MM.1S (cell line): ENCODE data around the gene HAGHL.

Source experiments
- DNase-seq: peaks from one replicate; pipeline ENCODE4 v3.0.0-alpha.2; 2015
- H2AFZ ChIP-seq: fragments of 300-600 bp; sonication (generic); 2 replicates; pipeline ENCODE4 v1.6.0; 2016; ENCODE audit warnings: antibody characterized with exemption, low read length
- H3F3A ChIP-seq: fragments of 300-600 bp; sonication (generic); 2 replicates; pipeline ENCODE4 v1.6.1; 2016; ENCODE audit warnings: mild to moderate bottlenecking, antibody characterized with exemption, low read length, moderate library complexity, mixed read lengths; ENCODE audit not compliant: insufficient read depth
- H3K27ac ChIP-seq: fragments of 300-600 bp; sonication (generic); 2 replicates; pipeline ENCODE4 v1.5.1; 2016; ENCODE audit warnings: mild to moderate bottlenecking, low read length
- H3K27me3 ChIP-seq: fragments of 300-600 bp; sonication (generic); replicated peaks from 2 replicates; pipeline ENCODE4 v1.6.0; 2016; ENCODE audit warnings: low read length; ENCODE audit not compliant: insufficient read depth
- H3K36me3 ChIP-seq: fragments of 300-600 bp; sonication (generic); replicated peaks from 2 replicates; pipeline ENCODE4 v1.6.1; 2016; ENCODE audit warnings: mild to moderate bottlenecking, low read length, mixed read lengths; ENCODE audit not compliant: insufficient read depth
- H3K4me1 ChIP-seq: fragments of 300-600 bp; sonication (generic); 2 replicates; pipeline ENCODE4 v1.6.1; 2016; ENCODE audit warnings: low read length, mixed read lengths
- H3K4me2 ChIP-seq: fragments of 300-600 bp; sonication (generic); 2 replicates; pipeline ENCODE4 v1.6.0; 2016; ENCODE audit warnings: low read depth, low read length
- H3K4me3 ChIP-seq: fragments of 300-600 bp; sonication (generic); 2 replicates; pipeline ENCODE4 v1.5.1; 2016; ENCODE audit warnings: low read length, mixed read lengths
- H3K79me2 ChIP-seq: fragments of 300-600 bp; sonication (generic); 2 replicates; pipeline ENCODE4 v1.6.1; 2016; ENCODE audit warnings: mixed run types, low read length, mixed read lengths
- H3K9ac ChIP-seq: fragments of 300-600 bp; sonication (generic); 2 replicates; pipeline ENCODE4 v1.6.1; 2016; ENCODE audit warnings: low read length, mixed read lengths
- H3K9me2 ChIP-seq: fragments of 300-600 bp; sonication (generic); replicated peaks from 2 replicates; pipeline ENCODE4 v1.6.1; 2016; ENCODE audit warnings: mild to moderate bottlenecking, low read length, mixed read lengths; ENCODE audit not compliant: insufficient read depth
- H3K9me3 ChIP-seq: fragments of 300-600 bp; sonication (generic); replicated peaks from 2 replicates; pipeline ENCODE4 v1.6.1; 2016; ENCODE audit warnings: mild to moderate bottlenecking, low read length, mixed read lengths; ENCODE audit not compliant: insufficient read depth
- H4K20me1 ChIP-seq: fragments of 300-600 bp; sonication (generic); 2 replicates; pipeline ENCODE4 v1.6.1; 2016; ENCODE audit warnings: mild to moderate bottlenecking, low read length, moderate library complexity, mixed read lengths; ENCODE audit not compliant: insufficient read depth
- CTCF ChIP-seq: fragments of 300-600 bp; sonication (generic); IDR thresholded peaks from 2 replicates; pipeline ENCODE4 v1.5.1; 2016; ENCODE audit warnings: antibody characterized with exemption, low read length, mixed read lengths
- EZH2 ChIP-seq: fragments of 300-600 bp; sonication (generic); optimal IDR thresholded peaks from 2 replicates; pipeline ENCODE3; 2017; ENCODE audit warnings: low read depth, mild to moderate bottlenecking, antibody characterized with exemption, low read length, mixed read lengths
- EZH2phosphoT487 ChIP-seq: fragments of 300-600 bp; sonication (generic); IDR thresholded peaks from 2 replicates; pipeline ENCODE4 v1.6.1; 2018; ENCODE audit warnings: antibody characterized with exemption, low read length

Gene HAGHL

GRCh38 chr16:778447-778846 is 51.5 kb downstream of the HAGHL start:
- H3K4me2 ChIP-seq, result no peak overlapping the region
- no peaks in the 10 kb centered on the region for H3K9me2 ChIP-seq
- no peaks in the 10 kb centered on the region for H4K20me1 ChIP-seq
- H3K27me3 ChIP-seq, result peaks cover 97% of the 10 kb centered on the region
- no peaks in the 10 kb centered on the region for H3K9me3 ChIP-seq
- no peak overlapping the region for H3K27ac ChIP-seq
- H3K36me3 ChIP-seq, result no peaks in the 10 kb centered on the region
- no peaks in the 10 kb centered on the region for H3K4me1 ChIP-seq
- TF ChIP-seq EZH2, result no peak
- TF ChIP-seq EZH2phosphoT487, result no peak
- TF ChIP-seq CTCF, result no peak
- no peak overlapping the region for H3K9ac ChIP-seq
- H3K79me2 ChIP-seq, result no peaks in the 10 kb centered on the region
- no peaks in the 10 kb centered on the region for H3F3A ChIP-seq
- no peak overlapping the region for H2AFZ ChIP-seq
- DNase-seq, result no peak
- H3K4me3 ChIP-seq, result no peak overlapping the region

GRCh38 chr16:778909-779527 is 52.1 kb downstream of the HAGHL start:
- Histone ChIP-seq H3K4me1 (no peaks in the 10 kb centered on the region), H3K27ac (no peak overlapping the region), H3K36me3 (no peaks in the 10 kb centered on the region), H3K27me3 (peaks cover 92% of the 10 kb centered on the region), H3K4me2 (no peak overlapping the region), H4K20me1 (no peaks in the 10 kb centered on the region), H3F3A (no peaks in the 10 kb centered on the region), H3K9me3 (no peaks in the 10 kb centered on the region), H3K9me2 (no peaks in the 10 kb centered on the region), H2AFZ (no peak overlapping the region), H3K79me2 (no peaks in the 10 kb centered on the region), H3K9ac (no peak overlapping the region), H3K4me3 (no peak overlapping the region)
- no peak for DNase-seq
- TF ChIP-seq EZH2 (no peak), EZH2phosphoT487 (no peak), CTCF (no peak)
